Subcutaneous abdominal adipose tissue (tissue), 5 donors: ENCODE results near the gene NHLRC2.

ENCODE experiments used
- H3K27ac ChIP-seq: one replicate; pipeline ENCODE4 v1.7.0; 2013; ENCODE audit warnings: low read depth, mild to moderate bottlenecking, inconsistent platforms, low read length, moderate library complexity
- H3K27me3 ChIP-seq, 5 donors: one replicate each; pipeline ENCODE4 v1.7.0; 2013; ENCODE audit warnings: low read length in 5 of 5, inconsistent platforms in 1 of 5; ENCODE audit not compliant: control insufficient read depth in 5 of 5, insufficient read depth in 4 of 5
- H3K36me3 ChIP-seq, 5 donors: one replicate each; pipeline ENCODE4 v1.7.0; 2013; ENCODE audit warnings: low read length in 5 of 5; ENCODE audit not compliant: control insufficient read depth in 5 of 5, insufficient read depth in 5 of 5
- H3K4me1 ChIP-seq, 5 donors: one replicate each; pipeline ENCODE4 v1.7.0; 2013; ENCODE audit warnings: low read length in 5 of 5, mild to moderate bottlenecking in 3 of 5, moderate library complexity in 1 of 5; ENCODE audit not compliant: control insufficient read depth in 5 of 5, insufficient read depth in 5 of 5
- H3K4me3 ChIP-seq, 5 donors: one replicate each; pipeline ENCODE4 v1.7.0; 2013; ENCODE audit warnings: low read length in 5 of 5, low read depth in 1 of 5
- H3K9ac ChIP-seq, 5 donors: one replicate each; pipeline ENCODE4 v1.7.0; 2013; ENCODE audit warnings: low read length in 5 of 5, mild to moderate bottlenecking in 4 of 5, moderate library complexity in 3 of 5
- H3K9me3 ChIP-seq, 5 donors: one replicate each; pipeline ENCODE4 v1.7.0; 2013; ENCODE audit warnings: low read length in 5 of 5; ENCODE audit not compliant: control insufficient read depth in 5 of 5
- donor health status: healthy.
- donor health status: healthy.
- donor health status: healthy.
- donor health status: healthy.
- donor health status: healthy.

The NHLRC2 gene

DNA sequence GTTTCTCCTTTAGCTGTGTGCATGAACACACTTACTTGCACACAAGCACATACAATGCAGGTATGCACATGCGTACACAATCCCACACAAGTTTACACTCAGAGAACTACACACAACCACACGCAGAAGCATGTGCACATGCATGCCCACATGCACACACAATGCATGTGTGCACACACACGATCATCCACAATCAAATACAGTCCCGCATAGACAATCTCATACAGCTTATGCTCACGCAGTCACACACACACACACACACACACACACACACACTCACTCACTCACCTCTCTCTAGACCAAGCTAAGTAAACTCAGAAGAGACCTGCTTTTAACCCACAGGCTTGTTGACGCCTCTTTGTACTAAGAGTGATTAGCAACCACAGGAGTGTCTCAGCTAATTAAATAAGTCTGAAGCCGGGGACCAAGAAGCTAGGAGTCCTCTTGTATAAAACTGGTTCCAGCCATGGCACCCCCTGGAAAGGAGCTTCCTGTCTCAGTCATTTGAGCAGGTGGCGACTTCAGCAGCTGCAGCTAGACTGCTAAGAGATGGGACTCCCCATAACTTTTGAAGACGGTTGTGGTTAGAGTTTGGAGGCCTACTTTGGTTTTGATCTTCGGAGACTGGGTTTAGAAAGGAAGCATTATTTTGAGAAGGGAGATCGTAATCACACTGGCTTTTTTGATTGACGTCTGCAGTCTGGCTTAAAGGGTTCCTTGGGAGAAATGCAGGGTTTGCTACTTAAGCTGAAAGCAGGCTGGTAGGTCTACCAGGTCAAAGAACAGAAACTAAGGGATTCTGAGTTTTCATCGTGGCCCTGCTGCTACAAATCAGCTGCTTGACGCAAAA, 106.9 kb downstream of the NHLRC2 start:
- Histone ChIP-seq H3K9ac (no peak overlapping the region), H3K27ac (no peak overlapping the region)

DNA sequence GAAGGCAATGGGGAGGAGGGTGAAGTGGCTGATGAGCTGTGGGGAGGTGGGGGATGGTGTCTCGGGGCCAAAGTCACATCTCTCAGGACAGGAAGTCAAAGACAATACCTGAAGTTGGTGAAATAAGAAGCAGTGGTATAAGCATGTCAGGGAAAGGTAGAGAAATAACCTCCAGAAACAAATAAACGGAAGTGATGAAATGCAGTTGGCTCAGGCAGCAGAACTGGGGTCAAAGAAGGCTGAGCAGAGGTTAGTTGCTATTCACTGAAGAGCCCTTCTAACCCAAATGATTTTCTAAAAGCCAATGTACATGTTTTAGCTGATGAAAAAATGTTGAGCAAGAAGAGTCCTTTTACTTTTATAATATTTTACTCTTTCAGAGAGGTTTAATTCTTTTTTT, 110.6 kb downstream of the NHLRC2 start:
- Histone ChIP-seq H3K4me3 (no peak overlapping the region), H3K9me3 (no peaks in the 10 kb centered on the region), H3K9ac (no peak overlapping the region), H3K4me1 (peaks cover 0 to 9% (median 5%) of the 10 kb centered on the region in 5 donors), H3K36me3 (no peaks in the 10 kb centered on the region), H3K27me3 (no peaks in the 10 kb centered on the region), H3K27ac (no peak overlapping the region)

More for the DNA sequence above, 106.9 kb downstream of the NHLRC2 start:
- Histone ChIP-seq H3K4me1 (peaks cover 0 to 17% (median 11%) of the 10 kb centered on the region in 5 donors), H3K36me3 (no peaks in the 10 kb centered on the region), H3K9me3 (no peaks in the 10 kb centered on the region), H3K27me3 (no peaks in the 10 kb centered on the region), H3K4me3 (no peak overlapping the region)

DNA sequence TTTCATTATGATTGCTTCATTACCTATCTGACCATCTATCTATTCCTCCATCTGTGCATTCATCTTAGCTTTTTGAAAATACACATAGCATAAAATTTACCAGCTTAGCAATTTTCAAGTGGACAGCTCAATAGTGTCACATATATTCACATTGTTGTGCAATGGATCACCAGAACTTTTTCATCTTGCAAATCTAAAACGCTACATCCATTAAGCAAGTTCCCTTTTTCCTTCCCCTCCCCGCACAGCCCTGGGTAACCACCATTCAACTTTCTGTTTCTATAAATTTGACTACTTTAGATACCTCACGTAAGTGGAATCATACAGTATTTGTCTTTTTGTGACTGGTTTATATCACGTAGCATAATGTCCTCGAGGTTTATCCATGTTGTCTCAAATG, 111.2 kb downstream of the NHLRC2 start:
- H3K36me3 ChIP-seq = no peaks in the 10 kb centered on the region
- H3K9me3 ChIP-seq = no peaks in the 10 kb centered on the region
- H3K27ac ChIP-seq = no peak overlapping the region
- peaks cover 0 to 9% (median 5%) of the 10 kb centered on the region in 5 donors for H3K4me1 ChIP-seq
- no peak overlapping the region for H3K9ac ChIP-seq
- H3K4me3 ChIP-seq = no peak overlapping the region
- H3K27me3 ChIP-seq = no peaks in the 10 kb centered on the region
